NCI-H69 (cell line): ENCODE results near the gene CSNK1G1.
"Not testable (repeated sequence)": the region's sequence is repeated elsewhere in the genome, so short reads cannot be mapped to it uniquely, and the experiment has no call there.

Experiments
- DNase-seq: peaks from one replicate; lab custom pipeline; 2025; lab: John Stamatoyannopoulos, UW

The CSNK1G1 gene

DNA sequence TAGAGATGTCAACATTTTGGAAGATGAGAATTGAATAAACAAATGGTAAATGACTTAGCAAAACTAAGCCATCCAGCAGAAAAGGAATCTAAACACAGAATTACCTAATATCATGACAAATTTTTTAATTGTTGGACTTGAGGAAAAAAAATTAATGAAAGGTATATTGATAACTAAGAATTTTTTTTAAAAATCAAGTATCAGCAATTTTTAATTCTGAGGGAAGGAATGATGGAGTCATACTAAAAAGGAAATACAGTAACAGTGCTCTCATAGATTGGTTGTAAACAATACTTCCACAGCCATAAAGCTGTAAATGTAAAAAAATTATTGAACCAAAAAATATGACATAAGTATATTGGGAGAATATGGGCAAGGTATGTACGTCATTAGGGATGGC lies 68.0 kb downstream of the CSNK1G1 start:
- no peak for DNase-seq

DNA sequence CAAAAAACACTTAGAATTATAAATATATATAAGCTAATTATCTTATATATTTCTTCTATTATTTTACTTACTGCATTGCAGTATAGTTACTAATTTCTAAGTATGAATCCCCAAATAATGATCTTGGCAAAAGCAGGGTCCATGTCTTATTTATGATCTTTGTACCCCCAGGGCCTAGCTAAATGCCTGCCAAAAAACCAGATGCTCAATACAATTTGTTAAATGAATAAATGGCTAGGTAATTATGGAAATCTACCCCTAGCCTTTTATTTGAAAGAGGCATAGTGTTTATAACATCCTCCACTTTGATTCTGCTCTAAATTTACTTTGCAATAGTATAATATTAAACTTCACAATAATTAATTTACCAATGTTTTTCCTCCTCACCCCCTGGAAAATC lies 69.5 kb downstream of the CSNK1G1 start:
- peak; percentile 87 for DNase-seq

DNA sequence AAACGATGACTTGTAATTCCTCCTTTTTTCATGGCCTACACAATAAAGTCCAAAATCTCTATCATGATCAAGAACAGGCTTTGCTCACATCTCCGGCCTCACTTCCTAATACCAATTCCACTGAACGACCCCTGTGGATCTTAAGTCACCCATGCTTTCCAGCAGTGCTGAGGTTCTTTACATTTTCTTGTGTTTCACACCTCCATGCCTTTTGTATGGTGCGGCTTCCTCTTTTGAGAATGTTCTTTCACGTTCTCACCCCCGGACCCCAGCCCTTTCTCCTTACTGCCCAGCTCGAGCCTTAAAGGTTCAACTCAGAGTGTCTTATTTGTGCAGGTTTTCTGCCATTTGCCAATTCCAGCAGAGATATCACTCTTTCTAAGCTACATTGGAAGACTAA lies 70.1 kb downstream of the CSNK1G1 start:
- DNase-seq: peak; percentile 84

DNA sequence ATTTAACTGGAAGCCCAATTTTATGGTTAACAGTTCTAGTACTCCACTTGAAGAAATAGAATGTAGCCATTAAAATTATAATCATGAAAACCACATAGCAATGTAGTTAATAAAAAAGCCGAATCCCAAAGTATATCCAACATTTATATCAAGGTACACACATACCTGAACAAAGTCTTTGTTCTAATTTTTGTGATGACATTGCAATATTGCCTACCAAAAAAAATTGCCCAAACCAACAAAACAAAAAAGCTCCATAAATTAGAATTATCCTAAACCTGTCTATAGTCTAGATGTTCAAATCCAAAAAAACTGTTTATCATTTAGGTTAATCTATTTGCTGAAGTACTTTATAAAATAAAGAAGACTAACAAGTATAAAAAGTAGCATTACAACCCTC lies 70.8 kb downstream of the CSNK1G1 start:
- DNase-seq: no peak

DNA sequence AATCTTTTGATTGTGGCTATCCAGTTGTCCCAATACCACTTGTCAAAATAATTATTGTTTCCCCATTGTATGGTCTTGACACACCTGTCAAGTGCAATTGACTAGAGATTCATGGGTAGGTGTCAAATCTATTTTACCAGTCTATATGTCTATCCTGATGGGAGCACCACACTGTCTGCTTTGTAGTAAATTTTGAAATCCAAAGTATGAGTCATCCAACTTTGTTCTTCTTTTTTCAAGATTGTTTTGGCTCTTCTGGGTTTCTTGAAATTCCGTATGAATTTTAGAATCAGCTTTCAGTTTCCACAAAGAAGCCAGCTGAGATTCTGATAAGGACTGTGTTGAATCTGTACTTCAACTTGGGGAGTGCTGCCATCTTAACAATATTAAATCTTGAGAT lies 71.9 kb downstream of the CSNK1G1 start:
- no peak for DNase-seq

DNA sequence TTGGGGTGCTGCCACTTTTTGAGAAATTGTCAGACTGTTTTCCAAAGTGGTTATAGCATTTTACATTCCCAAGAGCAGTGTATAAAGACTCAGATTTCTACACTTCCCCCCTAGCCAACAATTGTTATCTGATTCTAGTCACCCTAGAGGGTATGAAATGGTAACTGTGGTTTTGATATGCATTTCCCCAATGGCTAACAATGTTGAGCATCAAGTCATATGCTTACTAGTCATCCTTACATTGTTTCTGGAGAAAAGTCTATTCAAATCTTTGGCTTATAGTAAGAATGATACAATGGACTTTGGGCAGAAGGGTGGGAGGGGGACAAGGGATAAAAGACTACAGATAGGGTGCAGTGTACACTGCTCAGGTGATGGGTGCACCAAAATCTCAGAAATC lies 73.3 kb downstream of the CSNK1G1 start:
- DNase-seq: no peak

DNA sequence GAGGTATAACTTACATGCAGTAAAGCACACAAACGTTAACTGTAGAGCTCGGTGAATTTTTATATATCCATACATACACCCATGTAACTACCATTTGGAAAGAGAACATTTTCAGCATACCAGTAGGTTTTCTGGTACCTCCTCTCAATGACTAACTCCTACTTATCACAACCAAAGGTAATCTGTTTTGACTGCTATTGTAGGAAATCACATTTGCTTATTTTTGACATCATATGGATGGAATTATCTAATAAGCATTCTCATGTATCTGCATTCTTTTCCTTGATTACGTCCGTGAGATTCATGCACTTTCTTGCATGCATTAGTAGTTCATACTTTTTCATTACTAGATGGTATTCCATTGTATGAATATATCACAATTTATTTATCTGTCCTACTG lies 76.8 kb downstream of the CSNK1G1 start:
- no peak for DNase-seq

DNA sequence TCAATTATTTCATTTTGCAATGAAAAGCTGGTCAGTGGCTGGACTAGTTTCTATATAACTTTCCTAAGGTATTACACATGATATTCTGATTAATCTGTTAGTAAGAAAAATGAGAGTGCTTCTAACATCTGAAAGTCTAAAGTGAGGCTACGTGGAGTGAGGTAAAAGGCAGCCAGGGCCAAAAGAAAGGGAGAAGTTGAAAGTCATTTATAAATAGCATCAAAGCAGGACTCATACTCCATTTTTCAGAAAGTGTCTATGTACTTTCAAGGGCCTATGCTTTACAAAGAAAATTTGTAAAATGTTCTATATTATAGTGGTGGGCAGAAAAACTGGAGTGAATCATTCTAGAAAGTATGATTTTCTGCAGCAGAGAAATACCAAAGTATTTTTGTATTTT lies 80.0 kb downstream of the CSNK1G1 start:
- no peak for DNase-seq

DNA sequence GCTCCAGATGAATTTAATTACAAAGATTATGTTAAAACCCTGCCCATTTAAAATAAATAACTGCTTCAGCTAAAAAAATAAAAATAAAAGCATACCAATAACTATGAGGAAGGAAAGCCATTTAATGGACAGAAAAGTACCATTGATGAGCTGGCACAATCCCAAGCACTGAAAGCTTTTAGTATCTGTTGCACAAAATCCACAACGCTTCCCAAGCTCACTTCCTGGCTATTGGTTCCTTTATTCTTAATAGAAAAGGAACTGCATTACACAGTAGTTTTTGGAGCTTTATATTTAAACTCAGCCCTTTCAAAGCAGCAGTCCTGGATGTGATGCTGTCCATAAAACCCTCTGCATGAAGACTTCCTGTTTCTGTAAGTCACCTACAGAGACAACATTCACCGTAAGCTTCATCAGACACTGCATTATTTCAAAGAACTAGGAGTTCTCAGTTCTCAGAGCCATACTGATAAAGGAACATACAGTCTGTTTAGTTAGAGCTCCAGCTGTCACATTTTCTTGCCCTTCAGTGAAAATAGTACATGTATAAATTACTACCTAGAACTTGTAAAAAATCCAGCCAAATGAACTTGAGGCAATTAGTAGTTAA lies 81.5 kb downstream of the CSNK1G1 start:
- DNase-seq: peak; percentile 65

DNA sequence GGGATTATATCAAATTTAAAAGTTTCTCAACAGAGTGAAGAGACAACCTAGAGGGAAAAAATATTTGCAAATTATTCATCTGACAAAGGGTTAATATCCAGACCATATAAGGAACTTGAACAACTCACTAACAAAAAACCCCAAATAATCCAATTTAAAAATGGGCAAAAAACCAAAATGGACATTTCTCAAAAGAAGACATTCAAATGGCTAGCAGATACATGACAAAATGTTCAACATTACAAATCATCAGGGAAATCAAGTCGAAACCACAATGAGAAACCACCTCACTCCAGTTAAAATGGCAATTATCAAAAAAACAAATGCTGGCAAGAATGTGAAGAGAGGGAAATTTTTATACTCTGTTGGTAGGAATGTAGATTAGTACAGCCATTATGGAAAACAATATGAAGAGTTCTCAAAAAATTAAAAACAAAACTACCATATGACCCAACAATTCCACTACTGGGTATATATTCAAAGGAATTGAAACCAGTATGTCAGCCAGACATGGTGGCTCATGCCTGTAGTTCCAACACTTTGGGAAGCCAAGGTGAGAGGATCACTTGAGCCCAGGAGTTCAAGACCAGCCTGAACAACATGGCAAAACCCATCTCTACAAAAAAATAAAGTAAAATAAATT lies 88.5 kb downstream of the CSNK1G1 start:
- no peak for DNase-seq

DNA sequence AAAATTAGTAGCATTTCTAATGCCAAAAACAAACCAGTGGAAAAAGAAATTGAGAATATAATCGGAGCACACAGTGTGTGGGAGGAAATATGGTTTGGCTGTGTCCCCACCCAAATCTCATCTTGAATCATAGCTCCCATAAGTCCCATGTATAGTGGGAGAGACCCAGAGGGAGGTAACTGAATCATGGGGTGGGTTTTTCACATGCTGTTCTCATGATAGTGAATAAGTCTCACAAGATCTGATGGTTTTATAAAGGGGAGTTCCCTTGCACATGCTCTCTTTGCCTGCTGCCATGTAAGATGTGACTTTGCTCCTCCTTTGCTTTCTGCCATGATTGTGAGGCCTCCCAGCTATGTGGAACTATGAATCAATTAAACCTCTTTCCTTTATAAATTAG lies 90.8 kb downstream of the CSNK1G1 start:
- not testable (repeated sequence) for DNase-seq

DNA sequence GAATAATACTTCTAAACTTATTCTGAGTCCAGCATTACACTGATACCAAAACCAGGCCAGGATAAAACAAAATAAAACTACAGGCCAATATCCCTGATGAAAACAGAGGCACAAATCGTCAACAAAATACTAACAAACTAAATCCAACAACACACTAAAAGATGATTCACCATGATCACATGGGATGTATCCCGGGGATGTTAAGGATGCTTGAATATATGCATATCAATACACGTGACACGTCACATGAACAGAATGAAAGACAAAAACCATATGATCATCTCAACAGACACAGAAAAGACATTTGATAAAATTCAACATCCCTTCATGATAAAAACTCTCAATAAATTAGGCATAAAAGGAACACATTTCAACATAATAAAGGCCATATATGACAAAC lies 91.5 kb downstream of the CSNK1G1 start:
- no peak for DNase-seq

DNA sequence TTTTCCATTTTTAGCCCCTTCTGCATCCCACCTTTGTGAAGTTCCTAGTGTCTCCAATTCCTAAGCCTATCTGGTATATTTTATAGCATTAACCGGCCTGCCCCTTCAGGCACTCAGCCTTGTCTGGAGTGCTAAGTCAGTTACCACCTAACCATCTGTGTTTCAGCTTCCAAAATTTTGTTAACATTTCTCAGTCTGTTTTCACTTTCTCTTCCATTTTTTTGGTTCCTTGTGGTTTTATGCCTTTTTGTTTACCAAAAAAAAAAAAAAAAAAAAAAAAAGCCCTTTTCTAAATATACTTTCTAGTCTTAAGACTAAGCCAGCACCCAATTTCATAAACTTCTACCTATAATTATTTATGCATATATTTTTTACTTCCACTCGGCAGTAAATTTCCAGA lies 92.4 kb downstream of the CSNK1G1 start:
- DNase-seq: no peak

DNA sequence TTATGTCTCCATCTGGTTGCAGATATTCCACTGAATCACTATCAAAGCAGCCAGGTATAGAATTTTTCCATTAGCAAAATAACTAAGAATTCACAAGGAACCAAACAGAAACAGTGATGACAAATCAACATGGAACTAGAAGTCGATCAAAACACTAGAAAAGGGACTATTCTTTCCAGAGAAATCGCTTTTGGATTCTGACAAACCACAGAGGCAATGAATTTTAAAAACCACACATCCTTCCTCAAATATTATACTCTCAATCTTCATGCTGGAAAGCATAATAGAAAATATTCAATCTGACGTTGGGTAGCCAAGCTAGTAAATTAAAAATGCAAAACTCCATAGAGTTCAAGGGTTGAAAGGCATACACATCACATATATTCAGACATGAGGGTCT lies 99.9 kb downstream of the CSNK1G1 start:
- DNase-seq: no peak

DNA sequence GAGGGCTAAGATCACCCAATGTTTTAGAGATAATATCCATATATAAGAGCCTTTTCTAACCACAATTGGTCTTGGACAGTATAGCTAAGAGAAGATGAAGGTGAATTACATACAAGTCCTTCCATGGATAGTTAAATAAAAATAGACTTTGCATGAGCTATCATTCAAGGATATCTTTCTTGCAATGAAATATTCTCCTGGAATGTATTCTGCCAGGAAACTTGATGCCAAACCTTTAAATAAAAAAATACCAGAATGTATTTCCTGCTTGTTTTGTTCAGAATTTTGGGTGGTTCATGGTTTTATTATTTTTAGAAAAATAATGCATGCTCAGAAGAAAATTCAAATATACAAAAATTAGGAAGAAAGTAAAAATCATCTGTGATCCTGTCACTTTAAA lies 104.3 kb downstream of the CSNK1G1 start:
- DNase-seq: no peak

DNA sequence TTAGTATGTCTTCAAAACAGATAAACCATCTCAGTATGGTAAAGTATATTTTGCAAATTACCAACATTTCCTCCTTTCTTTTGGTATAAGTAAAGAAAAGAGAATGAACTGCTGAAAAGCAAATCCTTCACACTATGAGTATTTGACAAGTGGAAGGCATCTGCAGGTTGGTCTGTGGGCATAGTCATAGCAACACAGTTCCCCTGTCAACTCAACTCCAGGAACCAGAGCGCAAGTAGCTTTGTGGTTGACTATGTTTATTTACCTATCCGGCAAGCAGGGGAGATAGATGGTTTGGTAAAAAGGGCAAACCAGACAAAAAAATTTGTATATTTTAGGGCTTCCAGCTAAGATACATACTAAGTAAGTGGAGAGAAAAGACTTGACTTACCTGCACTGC lies 104.9 kb downstream of the CSNK1G1 start:
- DNase-seq: no peak

DNA sequence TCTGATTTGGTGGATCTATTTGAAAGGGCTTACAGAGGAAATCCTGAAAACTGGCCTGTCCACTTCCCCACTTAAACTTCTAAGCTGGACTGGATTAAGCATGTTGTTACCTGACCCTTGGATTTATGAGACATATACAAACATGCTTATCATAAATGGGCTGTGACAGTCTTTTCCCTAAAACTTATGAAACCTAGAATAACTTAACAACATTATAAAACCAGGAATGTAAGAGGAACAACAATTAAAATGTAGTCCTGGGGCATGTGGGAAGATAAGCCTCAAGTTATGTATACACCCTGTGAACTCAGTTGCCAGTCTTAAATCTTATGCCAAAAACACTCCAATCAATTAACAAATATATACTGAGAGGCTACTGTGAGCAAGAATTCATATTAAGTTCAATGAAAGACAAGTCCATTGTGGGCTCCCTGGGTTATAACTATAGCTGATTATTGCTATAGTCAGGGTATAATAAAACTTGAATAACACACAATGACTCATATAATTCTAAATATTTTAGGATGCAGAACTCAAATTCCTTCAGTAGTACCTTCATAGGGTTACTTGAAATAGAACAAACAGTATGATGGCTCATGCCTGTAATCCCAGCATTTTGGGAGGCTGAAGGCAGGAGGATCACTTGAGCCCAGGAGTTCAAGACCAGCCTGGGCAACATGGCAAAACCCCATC lies 105.9 kb downstream of the CSNK1G1 start:
- DNase-seq: no peak

DNA sequence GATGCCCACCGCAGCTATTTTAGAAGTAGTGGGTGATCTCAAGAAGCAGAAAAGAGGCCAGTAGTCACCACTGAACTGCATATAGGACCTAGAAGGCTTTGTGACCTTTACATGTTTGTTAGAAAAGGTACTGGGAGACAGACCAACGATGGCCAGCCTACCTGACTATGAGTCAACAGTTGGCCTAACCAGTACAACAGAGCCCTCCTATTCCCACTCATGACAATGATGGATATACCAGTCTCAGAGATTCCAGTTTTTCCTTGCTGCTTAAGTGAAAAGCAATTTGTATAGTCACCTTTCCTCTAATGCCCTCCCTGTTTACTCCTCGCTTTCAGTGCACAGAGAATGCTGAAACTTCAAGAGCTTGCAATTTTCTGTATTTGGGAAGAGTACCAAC lies 106.6 kb downstream of the CSNK1G1 start:
- peak; percentile 38 for DNase-seq

DNA sequence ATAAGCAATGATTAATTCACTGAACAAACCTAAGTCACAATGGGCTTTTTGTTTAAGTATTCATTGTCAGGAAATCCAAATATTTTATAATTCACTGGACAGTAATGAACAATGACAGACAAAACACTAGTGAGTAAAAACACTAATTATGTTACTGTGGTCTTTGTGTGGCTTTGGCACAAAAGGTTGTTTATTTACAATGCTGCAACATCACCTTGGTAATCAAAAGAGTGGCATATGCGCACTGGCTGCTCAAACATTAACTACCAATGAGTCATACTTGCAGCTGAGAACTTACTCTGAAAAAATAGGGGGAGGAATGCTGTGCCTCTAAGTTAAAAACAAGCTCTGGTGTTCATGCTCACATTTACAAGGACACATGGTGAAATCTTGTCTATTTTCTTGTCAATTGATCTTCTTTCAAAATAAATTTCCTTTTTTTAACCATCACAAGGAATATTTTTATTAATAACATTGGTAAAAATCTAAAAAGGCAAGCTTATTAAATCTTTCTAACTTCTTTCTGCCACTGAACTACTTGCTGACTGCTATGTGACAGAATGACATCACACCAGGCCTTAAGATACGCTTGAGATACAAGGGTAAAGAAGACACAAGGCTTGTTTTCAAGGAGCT lies 107.9 kb downstream of the CSNK1G1 start:
- peak; percentile 96 for DNase-seq

DNA sequence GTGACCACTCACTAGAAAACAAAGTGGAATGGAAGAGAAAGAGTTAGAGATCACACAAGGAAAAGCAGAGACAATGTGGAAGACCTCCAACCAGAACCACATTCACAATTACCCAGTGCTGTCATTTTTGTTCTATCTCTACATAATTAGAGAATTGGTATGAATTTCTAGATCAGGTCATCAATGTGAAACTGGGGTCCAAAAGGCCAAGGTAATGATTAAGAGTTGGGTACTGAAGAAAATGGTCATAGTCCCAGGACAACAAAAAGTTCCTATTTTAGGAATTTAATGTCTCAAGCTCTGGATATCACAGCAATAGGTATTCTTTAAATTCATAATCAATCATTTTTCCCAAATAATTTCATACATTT lies 108.5 kb downstream of the CSNK1G1 start:
- DNase-seq: peak; percentile 58

DNA sequence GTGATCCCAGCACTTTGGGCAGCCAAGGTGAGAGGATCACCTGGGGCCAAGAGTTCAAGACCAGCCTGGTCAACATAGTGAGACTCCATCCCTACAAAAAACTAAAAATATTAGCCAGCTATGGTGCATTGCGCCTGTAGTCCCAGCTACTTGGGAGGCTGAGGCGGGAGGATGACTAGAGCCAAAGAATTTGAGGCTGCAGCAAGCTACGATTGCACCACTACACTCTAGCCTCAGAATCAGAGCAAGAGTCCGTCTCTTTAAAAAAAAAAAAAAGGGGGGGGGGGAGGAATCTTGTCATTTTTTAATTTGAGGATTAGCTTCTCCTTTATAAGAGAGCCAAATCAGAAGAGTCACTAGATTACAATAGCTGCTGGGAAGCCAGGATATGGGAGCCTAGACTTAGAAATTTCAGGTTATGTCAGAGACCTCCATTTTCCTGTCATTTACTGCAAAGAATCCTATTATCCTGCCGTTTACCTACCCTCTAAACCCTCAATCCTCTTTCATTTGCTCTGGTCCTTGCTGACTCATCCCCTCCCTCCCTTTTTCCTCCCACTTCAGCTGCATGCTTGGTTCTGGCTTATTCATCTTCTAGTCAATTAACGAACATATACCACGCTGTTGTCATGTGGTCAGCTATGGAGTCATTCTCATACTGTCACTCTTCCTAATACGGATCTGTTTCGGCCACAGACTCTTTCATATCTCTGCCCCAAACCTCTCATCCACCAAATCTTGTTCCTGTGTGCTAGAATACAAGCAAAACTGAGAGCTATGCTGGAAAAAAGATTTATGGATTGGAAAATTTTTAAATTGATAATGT lies 109.4 kb downstream of the CSNK1G1 start:
- peak; percentile 96 for DNase-seq

DNA sequence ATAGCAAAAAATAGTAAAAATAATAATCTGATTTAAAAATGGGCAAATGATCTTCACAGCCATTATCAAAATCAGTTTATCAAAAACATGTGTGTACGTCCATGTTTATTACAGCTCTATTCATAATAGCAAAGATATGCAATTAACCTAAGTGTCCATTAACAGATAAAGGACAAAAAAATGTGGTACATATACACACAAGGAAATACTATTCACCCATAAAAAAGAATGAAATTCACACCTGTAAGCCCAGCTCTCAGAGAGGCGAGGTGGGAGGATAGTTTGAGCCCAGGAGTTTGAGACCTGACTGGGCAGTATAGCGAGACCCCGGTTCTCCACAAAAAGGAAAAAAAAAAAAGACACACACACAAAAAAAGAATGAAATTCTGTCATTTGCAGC lies 110.6 kb downstream of the CSNK1G1 start:
- DNase-seq: no peak
